HEK293 (cell line): ENCODE measurements around the gene ZXDC.

Experiments
- CTCF ChIP-seq: fragments of 450-650 bp; formaldehyde crosslinking; IDR thresholded peaks from 2 replicates; pipeline ENCODE4 v1.5.1; 2016; ENCODE audit warnings: missing biosample characterization, missing genetic modification characterization
- KLF10 ChIP-seq: fragments of 450-650 bp; IDR thresholded peaks from 2 replicates; pipeline ENCODE4 v1.5.1; 2018; ENCODE audit warnings: missing biosample characterization, mild to moderate bottlenecking, missing genetic modification characterization
- MEIS1 ChIP-seq: sonication (generic); formaldehyde crosslinking; IDR thresholded peaks from 2 replicates; pipeline ENCODE4 v1.8.1; 2022; ENCODE audit warnings: missing genetic modification reagents, mild to moderate bottlenecking, borderline replicate concordance
- YY1 ChIP-seq: fragments of 450-650 bp; formaldehyde crosslinking; IDR thresholded peaks from 2 replicates; pipeline ENCODE4 v1.5.1; 2018; ENCODE audit warnings: missing biosample characterization, missing genetic modification characterization
- ZBTB1 ChIP-seq: fragments of 450-650 bp; formaldehyde crosslinking; IDR thresholded peaks from 2 replicates; pipeline ENCODE4 v1.5.1; 2016; ENCODE audit warnings: missing biosample characterization, missing genetic modification characterization
- ZBTB17 ChIP-seq: fragments of 450-650 bp; formaldehyde crosslinking; IDR thresholded peaks from 2 replicates; pipeline ENCODE4 v1.5.1; 2016; ENCODE audit warnings: missing biosample characterization, missing genetic modification characterization
- ZBTB8A ChIP-seq: fragments of 450-650 bp; formaldehyde crosslinking; IDR thresholded peaks from 2 replicates; pipeline ENCODE4 v1.5.1; 2016; ENCODE audit warnings: missing biosample characterization, missing genetic modification characterization
- ZFP3 ChIP-seq: fragments of 450-650 bp; formaldehyde crosslinking; IDR thresholded peaks from 2 replicates; pipeline ENCODE4 v1.5.1; 2016; ENCODE audit warnings: low read depth, missing biosample characterization, missing genetic modification characterization
- ZNF114 ChIP-seq: fragments of 450-650 bp; formaldehyde crosslinking; IDR thresholded peaks from 2 replicates; pipeline ENCODE4 v1.5.0; 2017; ENCODE audit warnings: missing biosample characterization, missing genetic modification characterization
- ZNF398 ChIP-seq: fragments of 450-650 bp; formaldehyde crosslinking; IDR thresholded peaks from 2 replicates; pipeline ENCODE4 v1.5.1; 2017; ENCODE audit warnings: missing biosample characterization, missing genetic modification characterization
- ZNF544 ChIP-seq: fragments of 450-650 bp; formaldehyde crosslinking; IDR thresholded peaks from 2 replicates; pipeline ENCODE4 v1.5.0; 2017; ENCODE audit warnings: missing biosample characterization, missing genetic modification characterization
- ZNF677 ChIP-seq: fragments of 450-650 bp; IDR thresholded peaks from 2 replicates; pipeline ENCODE4 v1.5.0; 2018; ENCODE audit warnings: missing biosample characterization, mild to moderate bottlenecking, missing genetic modification characterization, moderate library complexity
- TF ChIP-seq, protein P1 (sequence below): fragments of 450-650 bp; formaldehyde crosslinking; IDR thresholded peaks from 2 replicates; pipeline ENCODE4 v1.5.1; 2017; ENCODE audit warnings: missing biosample characterization, missing genetic modification characterization
- TF ChIP-seq, protein P2 (sequence below): fragments of 450-650 bp; formaldehyde crosslinking; IDR thresholded peaks from 2 replicates; pipeline ENCODE4 v1.5.1; 2016; ENCODE audit warnings: missing biosample characterization, missing genetic modification characterization

- TF ChIP-seq CTCF (no peak), ZBTB1 (tag by site-specific recombination) (no peak), YY1 (tag by site-specific recombination) (no peak), KLF10 (tag by site-specific recombination) (no peak), ZNF677 (no peak), MEIS1 (no peak), ZFP3 (tag by site-specific recombination) (no peak), ZNF544 (tag by site-specific recombination) (no peak), ZBTB17 (tag by site-specific recombination) (no peak), ZNF114 (tag by site-specific recombination) (no peak), ZNF398 (tag by site-specific recombination) (no peak), ZBTB8A (tag by site-specific recombination) (no peak)
- TF ChIP-seq, protein P1, sequence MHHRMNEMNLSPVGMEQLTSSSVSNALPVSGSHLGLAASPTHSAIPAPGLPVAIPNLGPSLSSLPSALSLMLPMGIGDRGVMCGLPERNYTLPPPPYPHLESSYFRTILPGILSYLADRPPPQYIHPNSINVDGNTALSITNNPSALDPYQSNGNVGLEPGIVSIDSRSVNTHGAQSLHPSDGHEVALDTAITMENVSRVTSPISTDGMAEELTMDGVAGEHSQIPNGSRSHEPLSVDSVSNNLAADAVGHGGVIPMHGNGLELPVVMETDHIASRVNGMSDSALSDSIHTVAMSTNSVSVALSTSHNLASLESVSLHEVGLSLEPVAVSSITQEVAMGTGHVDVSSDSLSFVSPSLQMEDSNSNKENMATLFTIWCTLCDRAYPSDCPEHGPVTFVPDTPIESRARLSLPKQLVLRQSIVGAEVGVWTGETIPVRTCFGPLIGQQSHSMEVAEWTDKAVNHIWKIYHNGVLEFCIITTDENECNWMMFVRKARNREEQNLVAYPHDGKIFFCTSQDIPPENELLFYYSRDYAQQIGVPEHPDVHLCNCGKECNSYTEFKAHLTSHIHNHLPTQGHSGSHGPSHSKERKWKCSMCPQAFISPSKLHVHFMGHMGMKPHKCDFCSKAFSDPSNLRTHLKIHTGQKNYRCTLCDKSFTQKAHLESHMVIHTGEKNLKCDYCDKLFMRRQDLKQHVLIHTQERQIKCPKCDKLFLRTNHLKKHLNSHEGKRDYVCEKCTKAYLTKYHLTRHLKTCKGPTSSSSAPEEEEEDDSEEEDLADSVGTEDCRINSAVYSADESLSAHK (tag by site-specific recombination), result no peak
- TF ChIP-seq, protein P2, sequence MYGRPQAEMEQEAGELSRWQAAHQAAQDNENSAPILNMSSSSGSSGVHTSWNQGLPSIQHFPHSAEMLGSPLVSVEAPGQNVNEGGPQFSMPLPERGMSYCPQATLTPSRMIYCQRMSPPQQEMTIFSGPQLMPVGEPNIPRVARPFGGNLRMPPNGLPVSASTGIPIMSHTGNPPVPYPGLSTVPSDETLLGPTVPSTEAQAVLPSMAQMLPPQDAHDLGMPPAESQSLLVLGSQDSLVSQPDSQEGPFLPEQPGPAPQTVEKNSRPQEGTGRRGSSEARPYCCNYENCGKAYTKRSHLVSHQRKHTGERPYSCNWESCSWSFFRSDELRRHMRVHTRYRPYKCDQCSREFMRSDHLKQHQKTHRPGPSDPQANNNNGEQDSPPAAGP (tag by site-specific recombination), result no peak
These were observed 23.5 kb downstream of the ZXDC start for GRCh38 chr3:126452213-126452612.
